Hindlimb muscle (tissue), 1 donor: ENCODE measurements around the gene UCN3. TPM values are rescaled to one million over a fixed set of nuclear protein-coding genes. Genes with fewer than 3 reads are reported as not detected.

ENCODE experiments used
- DNase-seq: peaks from one replicate; pipeline ENCODE4 v3.0.0-alpha.2; 2013
- polyA plus RNA-seq: library from polyadenylated mRNA; unstranded; fragments of 120-200 nt; gene quantifications from one replicate; pipeline ENCODE4 v1.2.1, GENCODE V29; 2013; ENCODE audit not compliant: insufficient read length

UCN3 gene, protein sequence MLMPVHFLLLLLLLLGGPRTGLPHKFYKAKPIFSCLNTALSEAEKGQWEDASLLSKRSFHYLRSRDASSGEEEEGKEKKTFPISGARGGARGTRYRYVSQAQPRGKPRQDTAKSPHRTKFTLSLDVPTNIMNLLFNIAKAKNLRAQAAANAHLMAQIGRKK
- not detected for polyA plus RNA-seq

DNA sequence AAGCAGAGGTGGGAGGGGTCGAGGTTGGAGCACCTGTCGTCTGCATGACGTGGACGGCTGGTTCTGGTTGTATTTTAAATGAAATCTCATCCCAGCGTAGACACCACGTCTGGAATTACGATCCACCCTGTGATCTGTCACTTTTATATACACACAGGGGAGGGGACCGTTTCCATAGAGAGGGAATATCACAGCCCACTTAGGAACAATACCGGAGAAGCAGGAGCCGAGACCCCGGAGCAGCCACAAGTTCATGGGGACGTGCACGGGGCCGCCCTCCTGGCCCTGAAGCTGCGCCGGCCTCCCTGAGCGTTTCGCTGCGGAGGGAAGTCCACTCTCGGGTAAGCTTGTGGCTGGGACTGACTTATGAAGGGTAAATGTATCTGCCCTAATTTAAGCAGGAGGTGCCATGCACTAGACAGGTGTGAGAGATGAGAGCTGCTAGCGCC is at the start of gene UCN3:
Gene UCN3, plus strand, starts transcription at position 77 of the 449 bp plus-strand sequence. CDS start 8,755 bp downstream, outside the sequence.
- no peak for DNase-seq

DNA sequence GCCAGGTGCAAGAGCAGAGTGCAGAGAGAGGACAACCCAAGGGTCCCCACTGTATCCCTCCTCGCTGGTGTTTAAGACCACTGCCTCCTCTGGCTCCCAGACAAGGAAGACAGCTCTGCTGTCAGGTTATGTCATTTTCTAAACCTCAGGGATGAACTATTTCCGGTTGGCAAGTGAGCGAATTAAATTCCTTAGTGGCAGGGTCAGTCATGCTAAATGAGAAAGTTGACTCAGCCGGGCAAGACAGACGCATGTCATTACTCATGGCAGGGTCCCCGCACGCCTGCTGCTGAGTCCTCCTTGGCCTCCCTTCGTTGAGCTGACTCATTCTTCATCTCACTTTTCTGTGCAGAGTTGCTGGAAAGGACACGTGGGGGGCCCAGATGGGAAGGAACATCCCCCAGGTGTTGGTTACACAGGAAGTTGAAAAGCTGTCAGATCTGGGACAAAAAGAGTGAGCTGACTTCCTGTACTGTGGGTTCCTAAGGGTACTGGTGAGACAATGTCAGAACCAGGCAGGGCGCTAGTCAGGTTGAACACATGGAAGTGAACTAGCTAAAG is 47.1 kb upstream of the UCN3 start:
- no peak for DNase-seq

DNA sequence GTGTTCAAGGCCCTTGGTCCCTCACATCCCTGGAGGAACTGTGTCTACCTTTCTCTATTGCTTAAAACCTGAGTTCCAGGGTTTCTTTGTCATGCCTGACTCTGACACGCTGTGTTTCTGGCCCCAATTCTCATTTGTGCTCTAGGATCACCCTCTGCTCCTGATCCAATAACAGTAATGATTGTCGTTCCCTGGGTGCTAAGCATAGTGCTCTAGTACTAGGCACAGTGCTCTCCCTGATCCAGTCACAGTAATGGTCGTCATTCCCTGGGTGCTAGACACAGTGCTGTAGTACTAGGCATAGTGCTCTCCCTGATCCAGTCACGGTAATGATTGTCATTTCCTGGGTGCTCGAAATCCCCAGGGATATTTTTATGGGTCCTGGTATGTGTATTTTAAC is 46.6 kb upstream of the UCN3 start:
- DNase-seq = no peak

DNA sequence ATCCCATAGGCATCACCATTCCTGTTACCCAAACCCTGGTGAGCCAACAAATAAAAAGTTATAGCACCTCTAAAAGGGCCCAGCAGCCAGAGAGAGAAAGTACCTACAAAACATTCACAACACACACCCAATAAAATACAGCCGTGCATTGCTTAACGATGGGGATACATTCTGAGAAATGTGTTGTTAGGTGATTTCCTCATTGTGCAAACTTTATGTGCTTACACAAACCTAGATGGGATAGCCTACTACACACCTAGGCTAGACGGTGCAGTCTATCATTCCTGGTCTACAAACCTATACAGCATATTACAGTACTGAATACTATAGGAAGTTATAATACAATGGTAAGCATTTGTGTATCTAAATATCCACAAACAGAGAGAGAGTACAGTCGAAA is 44.9 kb upstream of the UCN3 start:
- DNase-seq = no peak

DNA sequence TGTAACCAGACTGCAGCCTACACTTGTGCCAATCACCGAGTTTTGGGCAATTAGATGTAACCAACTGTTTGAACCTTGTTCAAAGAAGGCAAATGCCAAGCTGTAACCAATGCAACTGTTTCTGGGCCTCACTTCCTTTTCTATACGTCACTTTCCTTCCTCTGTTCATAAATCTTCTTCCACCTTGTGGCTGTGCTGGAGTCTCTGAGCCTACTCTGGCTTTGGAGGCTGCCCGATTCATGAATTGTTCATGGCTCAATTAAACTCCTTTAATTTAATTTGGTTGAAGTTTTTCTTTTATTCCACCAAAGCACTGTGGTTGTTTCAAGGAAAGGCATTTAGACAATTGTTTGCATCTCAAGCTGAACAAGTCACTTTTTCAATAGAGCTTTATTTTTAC is 43.5 kb upstream of the UCN3 start:
- no peak for DNase-seq

DNA sequence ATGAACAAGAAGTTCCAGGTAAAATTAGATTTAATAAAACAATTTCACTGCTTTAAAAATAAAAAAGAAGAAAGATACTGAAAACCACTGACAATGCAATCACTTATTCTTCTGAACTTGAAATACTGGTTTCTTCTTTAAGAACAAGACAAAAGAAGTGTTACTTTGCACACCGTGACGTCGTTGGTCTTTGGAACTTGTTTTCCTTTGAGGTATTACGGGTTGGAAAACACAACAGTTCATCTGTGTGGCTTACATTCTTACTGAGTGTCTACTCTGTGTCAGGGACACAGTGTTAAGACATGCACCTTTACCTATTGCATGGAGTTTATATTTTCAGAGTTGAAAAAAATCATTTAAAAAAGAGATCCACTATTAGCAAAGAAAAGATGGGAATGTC is 41.3 kb upstream of the UCN3 start:
- DNase-seq = no peak

DNA sequence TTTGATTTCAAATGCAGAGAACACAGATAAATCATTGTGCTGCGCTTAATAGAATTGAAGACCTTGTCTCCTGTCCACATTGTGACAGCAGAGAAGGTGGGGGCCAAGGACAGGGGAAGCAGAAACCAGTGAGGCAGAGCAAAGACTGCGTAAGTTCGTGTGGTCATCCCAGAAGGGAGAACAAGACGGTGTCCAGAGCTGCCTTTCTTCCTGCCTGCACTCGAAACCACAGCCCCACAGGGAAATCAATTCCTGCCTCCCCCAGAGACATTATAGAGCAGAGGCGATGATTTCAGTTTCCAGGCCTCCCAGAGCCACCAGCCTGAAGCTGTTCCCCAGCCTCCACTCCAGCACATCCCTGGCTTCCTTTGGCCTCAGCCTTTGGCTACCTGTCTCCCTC is 39.7 kb upstream of the UCN3 start:
- DNase-seq = no peak

DNA sequence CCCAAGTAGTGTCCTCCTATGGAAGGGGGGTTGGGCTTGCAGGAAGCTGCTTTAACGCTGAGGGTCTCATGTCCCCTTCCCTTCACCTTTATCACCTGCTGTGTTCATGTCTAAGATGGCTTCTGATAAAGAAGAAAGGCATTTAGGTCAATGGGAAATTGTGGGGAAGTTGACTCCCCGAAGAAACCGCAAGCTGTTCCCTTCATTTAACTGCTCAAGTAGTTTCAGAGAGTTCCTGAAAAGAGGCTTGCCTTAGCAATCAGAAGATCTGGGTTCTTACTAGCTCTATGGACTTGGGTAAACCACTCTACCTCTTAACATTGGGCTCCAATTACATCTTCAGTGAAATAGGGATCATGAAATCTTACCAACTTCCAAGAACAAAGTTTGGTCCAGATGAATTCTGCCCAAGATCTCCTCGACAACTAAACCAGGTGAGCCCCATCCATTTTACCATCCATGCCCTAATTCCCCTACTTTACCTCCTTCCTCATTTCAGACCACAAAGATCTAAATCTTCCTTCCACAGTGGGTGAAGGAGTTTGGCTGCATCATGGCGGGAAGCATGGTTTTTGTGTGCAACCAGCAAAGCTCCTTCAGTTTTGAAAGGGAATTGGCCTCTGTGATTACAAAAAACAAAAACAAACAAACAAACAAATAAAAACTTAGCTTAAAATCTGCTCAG is 30.4 kb upstream of the UCN3 start:
- DNase-seq = no peak

DNA sequence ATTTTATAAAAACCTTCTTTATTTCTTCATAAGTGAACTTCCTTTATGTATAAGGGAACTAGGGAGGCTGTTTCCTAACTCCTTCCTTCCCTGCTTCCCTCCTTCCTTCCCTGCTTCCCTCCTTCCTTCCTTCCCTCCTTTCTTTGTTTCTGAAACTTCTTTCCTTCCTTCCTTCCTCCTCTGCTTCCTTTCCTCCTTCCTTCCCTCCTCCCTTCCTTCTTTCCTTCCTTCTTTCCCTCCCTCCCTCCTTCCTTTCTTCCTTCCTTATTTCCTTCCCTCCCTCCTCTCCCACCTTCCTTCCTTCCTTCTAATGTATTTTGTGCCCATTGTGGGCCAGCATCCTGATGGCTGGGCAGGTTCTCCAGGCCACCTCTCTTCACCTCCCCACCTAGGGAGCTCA is 26.8 kb upstream of the UCN3 start:
- DNase-seq = no peak

DNA sequence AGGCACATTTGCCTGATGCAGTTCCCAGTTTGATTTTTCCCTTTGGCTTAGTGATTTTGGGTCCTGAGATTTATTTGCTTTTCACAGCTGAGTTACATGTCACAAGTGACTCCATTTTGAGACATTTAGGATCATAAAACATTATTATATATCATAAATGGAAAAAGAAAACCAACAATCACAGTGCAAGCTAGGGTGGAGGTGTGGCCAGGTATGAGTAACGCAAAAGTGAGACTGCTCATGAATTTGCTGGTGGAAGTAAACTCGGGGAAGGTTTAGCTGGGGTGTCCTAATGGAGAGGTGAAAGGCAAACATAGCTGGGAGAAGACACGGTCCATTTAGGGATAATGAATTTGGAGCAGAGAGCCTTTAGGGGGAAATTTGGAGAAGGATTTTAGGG is 21.7 kb upstream of the UCN3 start:
- DNase-seq = no peak

DNA sequence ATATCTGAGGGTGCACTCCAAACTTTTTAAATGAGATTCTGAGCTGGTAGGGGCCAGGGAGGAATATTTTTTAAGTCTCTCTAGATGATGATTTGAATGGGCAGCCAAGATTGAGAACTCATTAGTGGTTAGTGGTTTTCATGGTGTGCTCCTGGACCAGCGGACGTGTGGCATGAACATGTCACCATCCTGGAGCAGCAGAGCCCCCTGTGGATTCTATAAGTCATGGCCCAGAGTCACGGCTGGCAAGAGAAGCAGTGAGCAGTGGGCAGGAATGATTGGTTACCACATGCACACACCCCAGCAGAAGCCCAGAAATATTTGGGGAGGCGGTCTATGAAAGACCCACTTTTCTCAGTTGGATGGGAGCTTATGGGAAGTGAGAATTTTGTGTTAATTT is 21.2 kb upstream of the UCN3 start:
- no peak for DNase-seq

DNA sequence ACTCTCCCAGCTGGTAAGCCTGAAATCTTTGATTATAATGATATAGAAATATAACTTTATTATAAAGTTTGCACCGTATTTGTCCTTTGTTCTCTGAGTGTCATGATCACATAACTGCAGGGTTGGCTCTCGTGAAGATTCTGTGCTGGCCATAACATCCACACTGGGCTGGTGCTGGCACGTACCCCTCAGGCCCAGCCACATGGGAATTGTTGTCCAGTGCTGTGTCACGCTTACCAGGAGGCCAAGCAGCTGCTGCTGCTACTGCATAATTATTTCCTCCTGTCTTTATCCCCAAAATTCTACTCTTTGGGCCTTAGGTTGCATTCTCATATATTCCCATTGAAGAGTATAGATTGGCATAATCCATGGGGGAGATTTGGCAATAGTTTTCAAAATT is 20.8 kb upstream of the UCN3 start:
- DNase-seq = no peak

DNA sequence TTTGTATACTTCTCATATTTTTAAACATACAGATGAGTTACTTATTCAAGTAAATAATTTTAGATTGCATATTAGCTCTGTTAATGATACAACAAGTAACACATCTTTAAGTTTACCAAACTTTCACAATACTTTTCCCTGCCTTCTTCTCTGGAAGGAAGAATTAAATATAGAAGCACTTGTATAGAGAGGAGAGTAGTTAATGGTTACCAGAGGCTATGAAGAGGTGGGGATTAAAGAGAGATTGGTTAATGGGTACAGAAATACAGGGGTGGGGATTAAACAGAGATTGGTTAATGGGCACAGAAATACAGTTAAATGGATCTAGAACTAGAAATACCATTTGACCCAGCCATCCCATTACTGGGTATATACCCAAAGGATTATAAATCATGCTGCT is 20.0 kb upstream of the UCN3 start:
- no peak for DNase-seq

DNA sequence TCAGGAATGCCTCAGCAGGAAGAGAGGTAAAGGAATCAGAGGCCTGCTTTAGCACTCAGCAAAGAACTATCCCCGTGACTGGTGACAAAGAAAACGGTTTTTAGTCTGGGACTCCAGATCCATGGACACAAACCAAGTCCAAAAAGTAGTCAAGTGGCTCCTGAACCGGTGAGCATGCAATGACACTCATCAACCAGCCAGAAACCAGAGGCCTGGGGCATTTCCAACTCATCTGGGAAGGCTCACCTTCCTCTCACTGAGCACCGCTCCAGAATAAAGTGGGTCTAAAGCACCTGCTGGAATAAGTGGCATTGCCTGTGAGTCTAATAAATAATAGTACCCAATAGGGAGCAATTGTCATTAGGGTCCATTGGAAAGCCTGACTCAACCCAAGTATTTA is 17.9 kb upstream of the UCN3 start:
- no peak for DNase-seq

DNA sequence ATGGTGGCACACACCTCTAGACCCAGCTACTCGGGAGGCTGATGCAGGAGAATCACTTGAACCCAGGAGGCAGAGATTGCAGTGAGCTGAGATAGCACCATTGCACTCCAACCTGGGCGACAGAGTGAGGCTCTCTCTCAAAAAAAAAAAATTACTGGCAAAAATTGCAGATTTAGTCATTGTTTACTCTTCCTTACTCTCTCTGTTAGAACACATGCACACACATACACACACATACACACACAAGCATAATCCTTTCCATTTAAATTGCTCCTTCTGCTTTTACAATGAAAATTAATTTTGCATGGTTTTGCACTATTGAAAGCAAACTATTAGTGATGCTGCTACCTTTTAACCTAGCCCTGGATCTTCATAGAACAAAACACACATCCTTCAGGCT is 15.4 kb upstream of the UCN3 start:
- no peak for DNase-seq

DNA sequence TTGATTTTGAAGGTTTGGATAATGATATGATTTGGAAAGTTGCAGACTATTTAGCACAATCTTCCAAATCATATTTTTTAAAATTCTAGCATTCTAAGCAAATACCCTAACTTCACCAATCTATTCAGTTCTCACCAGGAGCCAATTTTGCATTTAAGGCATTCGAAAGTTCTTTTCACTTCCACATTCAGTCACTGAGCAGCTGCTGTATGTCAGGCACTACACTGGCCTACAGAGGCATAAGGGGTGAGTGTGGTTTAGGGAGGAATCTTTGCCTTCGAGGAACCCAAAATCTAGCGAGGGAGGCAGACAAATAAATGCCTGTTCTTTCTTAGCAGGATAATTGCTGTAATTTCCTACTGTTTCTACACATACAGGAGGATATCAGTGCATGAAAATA is 10.7 kb upstream of the UCN3 start:
- DNase-seq = no peak

DNA sequence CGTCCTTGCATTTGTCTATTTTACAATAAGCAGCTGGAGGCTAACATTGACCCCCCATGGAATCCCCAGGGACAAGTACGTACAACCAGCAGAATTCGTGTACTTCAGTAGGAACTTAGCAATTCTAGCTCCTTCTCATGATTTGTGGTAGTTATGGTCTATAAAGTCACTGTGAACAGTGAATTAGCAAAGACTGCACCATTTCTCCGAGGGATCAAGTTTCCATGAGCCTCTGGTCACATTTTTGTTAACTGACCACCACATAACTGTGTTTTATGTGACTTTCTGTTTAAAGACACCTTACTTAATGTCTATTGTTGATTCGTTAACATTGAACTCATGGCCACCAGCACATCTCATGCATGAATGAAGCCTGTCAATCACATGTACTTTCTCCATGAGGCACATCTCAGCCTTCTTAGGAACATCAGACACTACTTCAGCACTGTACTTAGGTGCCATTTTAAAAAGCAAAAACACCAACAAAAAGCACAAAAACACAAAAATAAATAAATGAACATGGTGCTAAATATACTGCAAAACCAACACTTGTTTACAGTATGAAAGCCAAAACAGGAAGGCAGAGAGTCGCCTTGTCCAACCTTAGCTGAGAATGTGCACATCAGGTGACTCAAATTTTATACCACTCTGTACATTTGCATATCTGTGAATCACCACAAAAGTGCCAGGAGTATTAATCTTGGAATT is 9.0 kb upstream of the UCN3 start:
- DNase-seq = no peak

DNA sequence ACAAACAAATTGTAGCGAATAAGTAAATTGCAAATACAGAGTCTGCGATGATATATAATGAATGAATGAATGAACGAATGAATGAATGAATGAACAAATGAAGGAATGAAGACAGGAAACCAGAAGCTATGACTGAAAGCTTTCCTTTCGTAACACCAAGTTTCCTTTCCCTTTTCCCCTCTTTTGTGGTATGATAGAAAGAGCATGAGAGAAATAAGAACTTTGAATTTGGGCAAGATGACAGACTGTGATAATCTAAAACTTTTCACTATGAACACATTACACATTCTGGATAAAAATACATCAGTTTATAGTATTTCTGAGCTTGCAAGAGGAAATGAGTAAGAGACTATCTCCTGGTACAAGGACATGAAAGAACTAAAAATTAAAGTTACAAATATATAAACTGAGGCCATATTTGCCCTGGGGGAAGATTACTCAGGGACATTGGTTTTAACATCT is 8.4 kb upstream of the UCN3 start:
- DNase-seq = no peak

DNA sequence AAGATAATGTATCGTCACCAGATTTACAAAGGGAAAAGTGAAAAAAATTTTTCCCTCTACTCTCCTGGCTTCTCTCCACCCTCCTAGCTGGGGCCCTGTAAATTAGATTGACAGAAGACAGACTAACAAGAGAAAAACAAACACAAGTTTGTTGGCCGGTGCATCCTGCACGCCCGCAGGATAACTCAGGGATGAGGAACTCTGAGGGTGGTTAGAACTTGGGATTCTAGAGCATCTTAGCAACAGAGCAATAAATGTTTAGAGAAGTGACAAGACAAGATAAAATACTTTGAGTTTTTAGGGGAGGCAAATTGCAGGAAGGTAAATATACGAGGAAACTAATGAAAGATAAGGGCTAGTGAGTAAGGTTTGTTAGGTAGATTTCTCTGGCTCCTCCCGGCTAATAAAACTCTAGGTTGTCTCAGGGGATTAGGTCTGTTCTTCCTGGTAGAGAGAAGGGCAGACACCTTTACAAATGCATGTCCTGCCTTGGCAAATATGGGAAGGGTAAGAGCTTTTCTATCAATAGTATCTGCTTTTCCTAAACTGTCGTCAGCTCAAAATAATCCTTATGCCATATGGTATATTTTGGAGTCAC is 4.3 kb upstream of the UCN3 start:
- no peak for DNase-seq

DNA sequence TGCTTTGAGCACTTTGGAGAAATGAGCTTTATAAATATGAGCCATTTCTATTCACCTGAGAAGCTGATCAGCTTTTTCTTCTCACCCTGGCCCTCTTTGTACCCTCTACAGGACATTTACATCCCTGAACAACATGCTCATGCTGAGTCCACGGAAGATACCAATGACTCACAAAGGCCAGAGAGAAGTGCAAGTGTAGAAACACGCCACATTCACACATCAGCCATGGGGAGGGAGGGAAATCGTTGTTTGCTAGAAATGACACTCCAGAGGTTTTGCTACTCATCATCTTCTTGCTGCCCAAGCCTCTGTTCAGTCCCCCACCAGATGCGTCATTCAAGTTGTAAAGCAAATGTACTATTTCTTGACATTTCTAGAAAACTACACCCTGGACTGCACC is 2.8 kb upstream of the UCN3 start:
- no peak for DNase-seq

DNA sequence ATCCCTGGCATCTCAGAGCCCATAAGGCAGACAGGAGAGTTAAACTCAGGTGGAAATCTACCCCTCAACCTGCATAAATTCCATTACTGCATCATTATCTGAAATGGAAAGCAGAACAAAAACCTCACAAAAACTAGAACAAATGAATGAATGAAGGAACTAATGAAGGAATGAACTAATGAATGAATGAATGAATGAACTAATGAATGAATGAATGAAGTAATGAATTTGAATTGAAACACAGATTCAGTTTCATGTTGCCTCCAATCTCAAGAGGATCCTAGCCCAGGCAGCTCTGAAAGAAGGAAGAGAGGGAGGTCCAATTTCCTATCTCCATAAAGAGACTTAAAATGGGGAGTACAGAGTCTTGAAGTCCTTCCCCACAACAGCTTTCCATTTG is 1.9 kb upstream of the UCN3 start:
- no peak for DNase-seq

DNA sequence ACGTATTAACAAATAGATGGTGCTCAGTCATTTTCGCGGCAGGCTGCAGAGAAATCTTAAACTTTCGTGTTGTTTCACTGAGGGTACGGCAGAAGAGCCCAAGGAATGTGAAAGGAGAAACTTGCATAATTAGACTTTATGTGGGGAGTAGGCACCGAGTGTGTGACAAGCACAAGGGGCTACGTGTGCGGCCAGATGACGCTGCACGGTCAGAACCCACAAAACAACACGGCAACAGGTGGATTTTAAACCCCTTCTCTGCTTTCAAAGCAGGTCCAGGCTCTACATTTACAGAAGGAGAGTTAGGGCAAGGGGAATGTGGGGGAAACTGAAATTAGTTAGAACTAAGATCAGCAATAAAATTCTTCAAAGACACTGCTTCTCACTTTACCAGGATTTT is 392 bp upstream of the UCN3 start:
- no peak for DNase-seq

DNA sequence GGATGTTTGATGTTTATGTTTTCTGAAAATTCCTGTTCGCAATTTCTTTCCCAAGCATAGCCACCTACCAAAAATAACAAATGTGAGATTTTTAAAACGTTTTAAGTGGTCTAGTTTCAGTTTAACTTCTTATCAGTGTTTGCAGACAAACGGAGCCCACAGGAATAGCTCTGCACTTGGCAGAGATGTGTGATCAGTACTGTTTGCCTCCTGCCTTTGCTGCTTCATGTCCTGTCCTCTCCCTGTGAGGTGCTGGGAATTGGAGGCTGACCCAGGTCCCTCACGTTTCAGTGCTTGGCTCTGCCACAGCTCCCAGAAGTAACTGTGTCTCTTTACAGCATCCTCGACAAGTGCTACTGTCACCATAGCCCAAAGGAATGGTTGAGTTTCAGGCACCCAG is 1.2 kb downstream of the UCN3 start:
- DNase-seq = no peak
